Upper lobe of left lung (tissue), 6 donors: ENCODE measurements around the gene THEM5. TPM values are rescaled to one million over a fixed set of nuclear protein-coding genes. Genes with fewer than 3 reads are reported as not detected.

Source experiments
- ATAC-seq, 2 donors: fragments of 200-7000 bp; cut with Tn5 transposase; one replicate each; pipeline ENCODE4 v1.9.1; 2022; ENCODE audit warnings: mild to moderate bottlenecking in 2 of 2, moderate library complexity in 2 of 2; ENCODE audit not compliant: low FRiP score in 2 of 2
- DNase-seq, 2 donors: peaks; one replicate each; pipeline ENCODE4 v3.0.0-alpha.2; 2019 to 2020
- H3K27ac ChIP-seq, 4 donors: fragments of 200-600 bp; sonication (generic); one replicate each; pipeline ENCODE4 v1.5.1; 2016 to 2019
- H3K27me3 ChIP-seq, 4 donors: fragments of 200-600 bp; sonication (generic); one replicate each; pipeline ENCODE4 v1.5.1; 2017 to 2019
- H3K36me3 ChIP-seq, 4 donors: fragments of 200-600 bp; sonication (generic); one replicate each; pipeline ENCODE4 v1.5.1; 2016 to 2019
- H3K4me1 ChIP-seq, 4 donors: fragments of 200-600 bp; sonication (generic); one replicate each; pipeline ENCODE4 v1.5.1; 2018 to 2019
- H3K4me3 ChIP-seq, 4 donors: fragments of 200-600 bp; sonication (generic); one replicate each; pipeline ENCODE4 v1.5.1; 2017 to 2019; ENCODE audit warnings: mild to moderate bottlenecking in 2 of 4, moderate library complexity in 1 of 4
- H3K9me3 ChIP-seq, 4 donors: fragments of 200-600 bp; sonication (generic); one replicate each; pipeline ENCODE4 v1.5.1; 2018 to 2019
- EP300 ChIP-seq, 4 donors: sonication (generic); formaldehyde crosslinking; IDR thresholded peaks; one replicate each; pipeline ENCODE4 v1.5.1; 2017; ENCODE audit warnings: antibody characterized with exemption in 4 of 4, control low read depth in 2 of 4
- POLR2A ChIP-seq, 4 donors: fragments of 450-650 bp; IDR thresholded peaks; one replicate each; pipeline ENCODE4 v1.5.1; 2016 to 2017; ENCODE audit warnings: antibody characterized with exemption in 4 of 4, mild to moderate bottlenecking in 2 of 4
- POLR2AphosphoS5 ChIP-seq, 2 donors: sonication (generic); formaldehyde crosslinking; IDR thresholded peaks; one replicate each; pipeline ENCODE4 v1.5.1; 2017; ENCODE audit warnings: antibody characterized with exemption in 2 of 2
- WGBS, 2 donors: methylation state at CpG; one replicate each; pipeline ENCODE4 v1.1.5; 2017 to 2018; 5-methylcytosine and 5-hydroxymethylcytosine counted together
- total RNA-seq, 6 donors: library from RNA; depleted of rRNA in 4 of 6; stranded (reverse); fragments of >200 nt in 4 of 6; gene quantifications; one replicate each; pipeline versions ENCODE4 v1.1.0 to v1.2.1, GENCODE V29; 2016 to 2021
- TF ChIP-seq, protein P1 (sequence below), 6 experiments: fragments of 450-650 bp in 4 of 6; fragments of 200-600 bp in 2 of 6; sonication (generic) in 2 of 6; IDR thresholded peaks; one replicate each; pipeline ENCODE4 v1.5.1; 2016 to 2019; ENCODE audit warnings: antibody characterized with exemption in 6 of 6
- donor health status: DM: no; HTN: no; CAD: no; lungs with moderate emphysema.
- donor health status: DM: no; HTN: yes; CAD: no; lungs with severe emphysema.

The THEM5 gene
- total RNA-seq, 6 donors from 2014 or later: not detected

- Histone ChIP-seq H3K4me3 (no peak overlapping the region), H3K36me3 (peaks cover 0 to 41% (median 9%) of the 10 kb centered on the region in 4 donors), H3K27me3 (no peaks in the 10 kb centered on the region), H3K27ac (no peak overlapping the region), H3K4me1 (peaks cover 0 to 5% (median 2%) of the 10 kb centered on the region in 4 donors), H3K9me3 (no peaks in the 10 kb centered on the region)
- DNase-seq (no peak), ATAC-seq (no peak)
- TF ChIP-seq EP300 (IDR thresholded peaks at IDR 0.05) (no peak), POLR2AphosphoS5 (IDR thresholded peaks at IDR 0.05) (no peak), POLR2A (IDR thresholded peaks at IDR 0.05) (no peak)
- TF ChIP-seq, protein P1, sequence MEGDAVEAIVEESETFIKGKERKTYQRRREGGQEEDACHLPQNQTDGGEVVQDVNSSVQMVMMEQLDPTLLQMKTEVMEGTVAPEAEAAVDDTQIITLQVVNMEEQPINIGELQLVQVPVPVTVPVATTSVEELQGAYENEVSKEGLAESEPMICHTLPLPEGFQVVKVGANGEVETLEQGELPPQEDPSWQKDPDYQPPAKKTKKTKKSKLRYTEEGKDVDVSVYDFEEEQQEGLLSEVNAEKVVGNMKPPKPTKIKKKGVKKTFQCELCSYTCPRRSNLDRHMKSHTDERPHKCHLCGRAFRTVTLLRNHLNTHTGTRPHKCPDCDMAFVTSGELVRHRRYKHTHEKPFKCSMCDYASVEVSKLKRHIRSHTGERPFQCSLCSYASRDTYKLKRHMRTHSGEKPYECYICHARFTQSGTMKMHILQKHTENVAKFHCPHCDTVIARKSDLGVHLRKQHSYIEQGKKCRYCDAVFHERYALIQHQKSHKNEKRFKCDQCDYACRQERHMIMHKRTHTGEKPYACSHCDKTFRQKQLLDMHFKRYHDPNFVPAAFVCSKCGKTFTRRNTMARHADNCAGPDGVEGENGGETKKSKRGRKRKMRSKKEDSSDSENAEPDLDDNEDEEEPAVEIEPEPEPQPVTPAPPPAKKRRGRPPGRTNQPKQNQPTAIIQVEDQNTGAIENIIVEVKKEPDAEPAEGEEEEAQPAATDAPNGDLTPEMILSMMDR (IDR thresholded peaks at IDR 0.05): no peak
- WGBS, 2 donors: 91 to 96% methylated on average over 9 of the region's 9 CpGs
Observed at GRCh38 chr1:151893176-151893924, 39.8 kb upstream of the THEM5 start.

DNA sequence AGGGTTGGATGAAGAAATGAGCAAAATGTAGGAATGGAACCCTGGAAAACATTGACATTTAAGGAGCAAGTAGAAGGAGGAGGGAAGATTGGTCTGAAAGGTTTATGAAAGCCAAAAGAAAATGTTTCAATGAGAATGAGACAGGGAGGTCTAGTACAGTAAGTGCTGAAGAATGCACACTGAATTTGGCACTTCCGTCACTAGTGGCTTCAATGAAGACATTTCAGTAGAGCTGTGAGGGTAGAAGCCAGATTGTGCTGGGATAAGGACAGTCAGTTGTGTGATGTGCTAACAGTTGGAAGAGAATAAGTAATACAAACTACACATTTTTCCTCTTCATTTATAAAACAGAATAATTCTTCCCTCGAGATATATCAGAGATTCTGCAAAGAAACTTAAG lies 38.7 kb upstream of the THEM5 start:
- TF ChIP-seq, protein P1 (IDR thresholded peaks at IDR 0.05): no peak
- no peak for TF ChIP-seq POLR2AphosphoS5 (IDR thresholded peaks at IDR 0.05)
- TF ChIP-seq EP300 (IDR thresholded peaks at IDR 0.05): no peak
- TF ChIP-seq POLR2A (IDR thresholded peaks at IDR 0.05): no peak
- Histone ChIP-seq H3K4me3 (no peak overlapping the region), H3K27ac (no peak overlapping the region), H3K4me1 (no peaks in the 10 kb centered on the region), H3K27me3 (no peaks in the 10 kb centered on the region), H3K36me3 (peaks cover 0 to 50% (median 10%) of the 10 kb centered on the region in 4 donors), H3K9me3 (no peaks in the 10 kb centered on the region)
- WGBS, 2 donors: 86 to 96% methylated on average over 2 of the region's 2 CpGs
- no peak for DNase-seq
- no peak for ATAC-seq

GRCh38 chr1:151891512-151891911 lies 38.0 kb upstream of the THEM5 start:
- no peak for DNase-seq
- 76 to 77% methylated on average over 3 of the region's 3 CpGs for WGBS, 2 donors
- peaks cover 0 to 50% (median 10%) of the 10 kb centered on the region in 4 donors for H3K36me3 ChIP-seq

GRCh38 chr1:151888972-151889570 lies 35.6 kb upstream of the THEM5 start:
- Histone ChIP-seq H3K4me1 (no peaks in the 10 kb centered on the region), H3K27ac (no peak overlapping the region), H3K27me3 (no peaks in the 10 kb centered on the region), H3K36me3 (peaks cover 0 to 41% (median 10%) of the 10 kb centered on the region in 4 donors), H3K4me3 (no peak overlapping the region), H3K9me3 (no peaks in the 10 kb centered on the region)
- 89 to 90% methylated on average over 2 of the region's 2 CpGs for WGBS, 2 donors
- DNase-seq: no peak
- no peak for TF ChIP-seq EP300 (IDR thresholded peaks at IDR 0.05)
- no peak for TF ChIP-seq POLR2AphosphoS5 (IDR thresholded peaks at IDR 0.05)
- TF ChIP-seq, protein P1 (IDR thresholded peaks at IDR 0.05): peak in 4 of 6 experiments; percentile 19 to 33 (median 30)
- TF ChIP-seq POLR2A (IDR thresholded peaks at IDR 0.05): no peak
- ATAC-seq: no peak

More at GRCh38 chr1:151891512-151891911, 38.0 kb upstream of the THEM5 start:
- H3K4me1 ChIP-seq: no peaks in the 10 kb centered on the region
- no peak for ATAC-seq
- no peak overlapping the region for H3K4me3 ChIP-seq
- H3K9me3 ChIP-seq: no peaks in the 10 kb centered on the region
- no peaks in the 10 kb centered on the region for H3K27me3 ChIP-seq
- no peak for TF ChIP-seq POLR2A (IDR thresholded peaks at IDR 0.05)
- no peak for TF ChIP-seq POLR2AphosphoS5 (IDR thresholded peaks at IDR 0.05)
- TF ChIP-seq, protein P1 (IDR thresholded peaks at IDR 0.05): no peak
- TF ChIP-seq EP300 (IDR thresholded peaks at IDR 0.05): no peak
- no peak overlapping the region for H3K27ac ChIP-seq
